Activated CD4-positive, alpha-beta T cell treated with anti-CD3 and anti-CD28 coated beads for 48 hours (primary cell): Measurements from ENCODE around the gene LY86.

ENCODE experiments used
- DNase-seq: peaks from one replicate; pipeline ENCODE4 v3.0.0-alpha.2; 2020

Gene LY86

DNA sequence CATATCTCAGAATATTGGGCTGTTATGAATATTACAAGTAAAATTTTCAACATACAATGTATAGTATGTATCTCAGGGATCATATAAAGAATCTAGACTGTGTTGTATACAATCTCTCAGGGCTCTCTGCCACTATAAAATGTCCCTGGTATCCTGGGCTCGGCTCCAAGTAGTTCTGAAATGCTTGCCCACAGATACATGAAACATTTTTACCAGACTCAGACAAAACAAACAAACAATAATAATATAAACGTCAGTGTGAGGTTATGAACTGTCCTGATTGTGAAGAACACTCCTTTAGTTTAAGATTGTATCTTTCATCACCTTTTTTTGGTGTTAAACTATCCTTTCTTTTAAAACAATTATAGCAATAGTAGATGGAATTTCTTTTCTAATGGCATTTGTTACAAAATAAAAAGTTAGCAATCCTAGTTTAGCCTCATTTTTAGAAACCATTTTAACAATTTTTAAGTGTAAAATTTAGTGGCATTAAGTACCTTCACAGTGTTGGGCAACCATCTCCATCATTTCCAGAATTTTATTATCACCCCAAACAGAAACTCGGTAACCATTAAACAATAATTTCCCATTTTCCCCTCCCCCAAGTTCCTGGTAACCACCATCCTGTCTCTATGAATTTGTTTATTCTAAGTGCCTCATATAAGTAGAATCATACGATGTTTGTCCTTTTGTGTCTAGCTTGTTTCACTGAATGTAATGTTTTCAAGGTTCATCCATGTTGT lies 17.4 kb upstream of the LY86 start:
- DNase-seq: no peak

DNA sequence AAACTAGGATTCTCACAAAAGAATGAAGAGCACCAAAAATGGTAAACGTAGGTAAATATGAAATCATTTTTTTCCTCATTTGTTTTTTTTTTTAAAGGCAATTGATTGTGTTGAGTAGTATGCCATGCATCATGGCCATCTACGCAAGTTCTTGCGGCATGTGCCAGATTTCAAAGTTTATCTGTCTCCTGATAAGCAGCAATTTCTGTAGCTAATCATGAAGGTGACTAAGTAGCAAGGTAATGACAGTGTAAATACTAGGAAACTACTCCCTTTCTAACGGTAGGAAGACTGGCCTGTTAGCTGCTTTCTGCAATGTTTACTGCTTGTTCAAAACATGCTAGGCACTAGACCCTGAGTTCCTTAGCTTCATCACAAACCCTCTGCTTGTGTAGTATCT lies 13.4 kb upstream of the LY86 start:
- DNase-seq: no peak

DNA sequence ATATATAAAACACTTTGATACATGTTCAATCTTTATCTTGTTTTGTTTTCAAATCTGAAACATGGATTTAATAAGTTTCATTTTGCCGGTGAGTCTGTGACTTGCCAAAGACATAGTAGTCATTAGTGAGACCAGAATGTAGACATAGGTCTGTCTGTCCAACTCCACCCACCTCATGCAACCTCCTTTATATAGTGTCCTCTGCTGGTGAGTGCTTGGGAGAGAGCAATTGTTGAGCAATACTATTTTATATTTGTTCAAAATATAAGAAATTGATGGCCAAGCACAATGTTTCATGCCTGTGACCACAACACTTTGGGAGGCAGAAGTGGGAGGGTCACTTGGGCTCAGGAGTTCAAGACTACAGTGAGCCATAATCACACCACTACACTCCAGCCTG lies 10.8 kb upstream of the LY86 start:
- no peak for DNase-seq

DNA sequence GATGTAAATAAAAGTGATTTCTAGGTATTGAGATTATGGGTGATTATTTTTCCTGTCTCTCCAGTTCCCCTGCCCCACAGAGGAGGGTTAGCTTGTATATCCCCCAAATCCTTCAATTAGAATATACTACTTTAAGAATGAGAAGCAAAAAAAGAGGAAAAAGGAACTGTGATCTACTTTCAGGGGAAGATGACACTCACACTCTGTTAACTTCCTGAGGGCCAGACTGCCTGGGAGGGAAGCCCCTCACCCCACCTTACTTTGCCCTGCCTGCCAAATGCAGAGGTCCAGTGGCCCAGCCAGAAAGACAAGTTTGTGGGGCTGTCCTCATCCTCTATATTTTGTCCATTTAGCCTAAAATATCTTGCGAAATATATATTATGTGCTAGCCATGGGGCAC lies 9.2 kb upstream of the LY86 start:
- DNase-seq: no peak

DNA sequence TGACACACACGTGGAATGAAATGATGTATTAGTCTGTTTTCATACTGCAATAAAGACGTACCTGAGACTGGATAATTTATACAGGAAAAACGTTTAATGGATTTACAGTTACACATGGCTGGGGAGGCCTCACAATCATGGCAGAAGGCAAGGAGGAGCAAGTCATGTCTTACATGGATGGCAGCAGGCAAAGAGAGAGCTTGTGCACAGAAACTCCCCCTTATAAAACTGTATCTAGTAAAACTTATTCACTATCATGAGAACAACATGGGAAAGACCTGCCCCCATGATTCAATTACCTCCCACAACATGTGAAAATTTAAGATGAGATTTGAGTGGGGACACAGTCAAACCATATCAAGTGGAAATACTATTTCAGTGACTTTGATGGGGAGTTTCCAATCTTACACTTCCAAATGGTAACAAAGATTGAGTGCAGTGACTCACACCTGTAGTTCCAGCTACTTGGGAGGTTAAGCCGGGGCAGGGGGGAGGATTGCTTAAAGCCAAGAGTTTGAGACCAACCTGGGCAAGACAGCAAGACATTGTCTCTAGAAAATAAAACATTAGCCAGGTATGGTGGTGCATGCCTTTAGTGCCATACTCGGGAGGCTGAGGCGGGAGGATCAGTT lies 8.2 kb upstream of the LY86 start:
- DNase-seq: no peak

DNA sequence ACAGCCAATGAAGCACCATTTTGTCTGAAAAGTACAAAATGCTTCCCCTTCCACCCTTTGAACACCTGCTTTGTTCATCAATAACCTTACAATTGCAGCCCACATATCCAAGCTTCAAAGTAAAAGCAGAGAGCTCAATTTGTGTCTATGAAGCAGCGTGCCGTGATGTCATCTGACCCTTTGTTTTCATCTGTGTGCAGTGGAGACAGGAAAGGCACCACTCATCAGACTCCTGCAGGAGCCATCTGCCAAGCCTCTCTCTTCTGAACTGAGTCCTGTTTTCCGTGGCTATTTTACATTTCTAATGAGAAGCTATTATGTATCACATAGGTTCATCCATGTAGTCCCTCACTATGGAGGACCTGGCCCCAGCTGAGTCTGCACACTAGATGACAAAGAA lies 7.5 kb upstream of the LY86 start:
- no peak for DNase-seq

DNA sequence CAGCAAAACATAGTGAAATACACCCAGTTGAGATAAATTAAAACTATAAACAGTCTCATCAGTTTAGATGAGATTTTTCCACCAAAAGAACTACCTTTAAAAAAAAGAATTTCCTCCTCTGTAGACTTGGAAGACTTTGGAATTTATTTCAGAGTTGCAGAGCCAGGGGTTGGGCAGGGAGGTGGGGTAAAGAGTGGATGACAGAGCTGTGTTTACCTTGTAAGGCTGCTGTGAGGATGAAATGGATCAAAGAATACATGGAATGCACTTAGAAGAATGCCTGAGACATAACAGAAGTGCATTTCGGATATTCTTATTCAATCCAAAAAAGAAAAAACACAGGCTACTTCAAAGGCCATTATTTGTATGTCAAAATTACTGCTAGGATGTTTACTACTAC lies 6.4 kb upstream of the LY86 start:
- no peak for DNase-seq

DNA sequence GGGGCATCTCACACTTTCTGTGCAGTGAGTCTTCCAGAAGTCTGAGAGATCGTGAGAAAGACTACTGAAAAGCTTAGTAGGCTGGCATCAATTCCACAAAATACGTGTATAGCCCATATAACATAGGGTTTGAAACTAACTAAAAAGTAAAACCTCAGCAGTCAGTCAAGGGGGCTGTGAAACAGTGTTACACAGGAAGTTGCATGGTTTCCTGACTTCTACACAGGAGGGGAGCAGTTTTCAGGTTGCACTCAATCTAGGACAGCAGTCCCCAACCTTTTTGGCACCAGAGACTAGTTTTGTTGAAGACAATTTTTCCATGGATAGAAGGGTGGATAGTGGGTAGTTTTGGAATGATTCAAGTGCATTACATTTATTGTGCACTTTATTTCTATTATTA lies 4.7 kb upstream of the LY86 start:
- peak; percentile 54 for DNase-seq

DNA sequence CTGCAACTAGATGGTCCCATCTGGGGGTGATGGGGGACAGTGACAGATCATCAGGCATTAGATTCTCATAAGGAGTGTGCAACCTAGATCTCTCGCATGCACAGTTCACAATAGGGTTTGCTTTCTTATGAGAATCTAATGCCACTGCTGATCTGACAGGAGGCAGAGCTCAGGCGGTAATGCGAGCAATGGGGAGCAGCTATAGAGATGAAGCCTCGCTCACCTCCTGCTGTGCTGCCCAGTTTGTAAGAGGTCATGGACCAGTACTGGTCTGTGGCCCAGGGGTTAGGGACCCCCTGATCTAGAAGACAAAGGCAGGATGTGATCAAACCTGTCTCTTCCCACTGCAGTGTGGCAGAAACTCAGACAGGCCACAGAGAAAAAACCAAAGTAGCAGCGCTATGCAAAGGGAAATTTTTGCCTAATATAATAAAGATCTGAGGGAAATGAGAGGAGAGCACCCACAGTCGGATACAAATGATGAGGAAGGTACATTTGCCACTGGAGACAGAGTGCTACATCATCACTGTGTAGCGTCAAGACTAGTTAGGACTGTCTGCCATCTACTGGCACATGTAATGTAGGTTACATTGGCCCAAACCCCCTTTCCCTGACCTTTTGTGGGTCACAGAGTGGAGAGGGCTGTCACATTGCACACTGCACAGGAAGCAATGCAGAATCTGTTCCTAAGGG lies 4.1 kb upstream of the LY86 start:
- no peak for DNase-seq

DNA sequence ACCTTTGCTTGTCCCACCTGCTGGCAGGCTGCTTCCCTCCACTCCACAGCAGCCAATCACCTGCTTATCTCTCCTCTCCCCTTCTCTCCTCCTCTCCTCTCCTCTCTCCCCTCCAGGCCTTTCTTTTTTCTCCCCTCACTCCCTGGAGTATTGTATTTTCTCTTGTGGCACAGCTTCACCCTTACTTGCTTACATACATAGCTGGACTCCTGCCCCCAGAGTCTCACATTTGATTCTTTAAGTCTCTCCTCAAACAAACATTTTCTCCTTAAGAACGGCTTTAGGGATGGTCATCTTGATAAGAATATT lies 3.6 kb upstream of the LY86 start:
- no peak for DNase-seq

DNA sequence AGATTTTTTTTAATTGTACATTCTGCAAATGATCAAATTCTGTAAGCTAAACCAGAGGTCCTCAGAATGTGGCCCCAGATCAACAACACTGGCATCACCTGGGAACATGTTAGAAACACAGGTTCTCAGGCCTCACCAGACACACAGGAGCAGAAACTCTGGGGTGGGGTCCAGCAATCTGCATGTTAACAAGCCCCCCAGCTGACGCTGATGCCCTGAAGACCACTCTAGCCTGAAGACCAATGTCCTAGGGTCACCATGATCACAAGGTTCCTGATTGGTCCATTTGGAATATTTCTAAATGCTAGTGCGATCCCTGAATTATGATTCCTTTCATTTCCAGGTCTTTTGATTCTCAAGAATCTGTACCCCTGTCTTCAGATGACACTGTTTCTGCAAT lies 2.4 kb upstream of the LY86 start:
- no peak for DNase-seq

DNA sequence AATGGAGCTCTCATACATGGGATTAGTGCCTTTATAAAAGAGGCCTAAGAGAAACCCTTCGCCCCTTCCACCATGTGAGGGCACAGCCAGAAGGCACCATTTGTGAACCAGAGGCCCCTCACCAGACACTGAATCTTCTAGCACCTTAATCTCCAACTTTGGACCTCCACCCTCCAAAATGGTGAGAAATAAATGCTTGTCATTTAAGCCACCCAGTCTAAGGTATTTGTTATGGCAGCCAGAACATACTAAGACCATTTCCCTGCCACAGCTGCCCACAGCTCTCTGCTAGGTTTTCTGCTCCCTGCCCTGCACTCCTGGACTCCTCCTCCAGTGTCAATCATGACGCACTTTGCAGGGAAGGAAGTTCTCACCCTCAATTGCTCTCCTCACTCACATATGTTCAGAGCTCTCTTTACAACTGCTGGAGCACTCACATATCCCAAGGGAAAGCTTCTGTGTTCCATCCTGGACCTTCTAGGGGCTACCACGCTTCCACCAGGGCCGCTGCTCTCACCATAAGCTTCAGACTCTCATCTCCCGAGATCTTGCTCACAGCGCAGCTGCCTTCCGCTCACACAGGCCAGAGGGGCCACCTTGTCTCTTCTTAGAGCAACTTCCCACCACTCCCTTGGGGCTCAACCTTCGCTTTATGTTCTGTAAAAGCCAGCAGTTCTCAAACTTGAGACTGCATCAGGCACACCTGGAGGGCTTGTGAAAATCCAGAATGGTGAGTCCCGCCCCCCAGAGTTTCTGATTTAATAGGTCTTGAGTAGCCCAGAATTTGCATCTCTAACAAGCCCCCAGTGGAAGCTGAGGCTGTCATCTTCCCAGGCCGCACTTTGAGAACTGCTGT lies 1.6 kb upstream of the LY86 start:
- no peak for DNase-seq

DNA sequence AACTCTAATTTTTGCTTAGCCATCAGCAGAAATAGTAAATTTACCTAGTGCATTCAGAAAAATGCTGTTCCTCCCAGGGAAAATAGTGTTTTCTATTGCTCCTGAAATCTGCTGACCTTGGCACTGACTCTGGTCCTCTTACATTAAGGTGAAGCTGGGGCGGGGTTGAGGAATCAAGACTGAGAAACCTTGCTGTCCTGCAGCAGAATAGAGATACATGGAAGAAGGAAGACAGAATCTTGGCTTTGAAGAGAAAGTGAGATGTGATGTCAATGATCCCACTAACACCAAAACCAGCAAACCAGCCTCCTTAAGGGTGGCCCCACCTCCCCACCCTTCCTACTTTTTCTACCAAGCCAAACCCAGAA lies 840 bp upstream of the LY86 start:
- DNase-seq: no peak

DNA sequence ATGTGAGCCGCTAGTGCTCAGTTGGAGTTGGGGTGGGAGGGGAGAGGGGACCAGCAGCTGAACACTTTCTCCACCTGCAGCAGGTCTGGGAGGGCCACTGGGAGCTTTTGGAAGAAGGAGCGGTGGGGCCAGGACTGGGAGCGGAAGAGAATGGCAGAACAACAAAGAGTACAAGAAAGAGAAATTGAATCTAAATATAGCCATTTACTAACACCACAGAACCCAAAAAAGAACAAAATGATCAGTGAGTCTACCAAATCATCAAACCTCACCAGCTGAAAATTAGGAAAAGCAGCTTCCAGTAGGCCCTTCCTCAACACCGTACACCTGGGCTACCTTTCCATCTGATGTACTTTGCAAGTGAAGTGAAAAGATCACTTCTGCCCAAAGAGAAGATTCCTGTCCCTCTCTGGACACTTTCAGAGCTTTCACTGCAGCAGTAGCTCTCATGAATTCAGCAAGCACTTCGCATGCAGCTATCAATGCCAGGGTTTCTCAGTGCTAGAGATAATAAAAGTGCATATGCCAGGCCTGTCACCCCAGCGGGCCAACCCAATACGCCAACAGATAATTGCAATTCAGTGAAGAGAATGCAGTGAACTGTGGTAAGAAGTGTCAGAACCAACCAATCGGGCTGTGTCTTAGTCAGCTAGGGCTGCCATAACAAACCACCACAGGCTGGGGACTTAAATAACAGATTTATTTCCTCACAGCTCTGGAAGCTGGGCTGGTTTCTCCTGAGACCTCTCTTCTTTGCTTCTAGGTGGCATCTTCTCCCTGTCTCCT lies 597 bp downstream of the LY86 start:
- DNase-seq: no peak

DNA sequence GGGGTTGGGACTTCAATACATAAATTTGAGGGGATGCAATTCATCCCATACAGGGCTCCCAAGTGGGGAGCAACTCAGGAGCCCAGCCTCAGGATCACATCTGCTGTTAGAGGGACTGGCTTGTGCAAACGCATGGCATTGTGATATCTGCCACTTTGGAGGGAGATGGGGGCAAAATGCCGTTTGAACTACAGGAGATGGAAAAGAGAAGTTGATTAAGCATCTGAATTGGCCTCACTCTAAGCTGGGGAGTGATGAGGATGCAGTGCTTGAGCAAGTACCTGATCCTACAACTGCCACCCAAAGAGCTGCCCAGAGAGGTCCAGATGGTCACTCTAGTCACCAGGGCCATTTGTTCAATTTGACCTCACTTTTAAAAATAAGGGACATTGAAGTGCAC lies 2.0 kb downstream of the LY86 start:
- no peak for DNase-seq

DNA sequence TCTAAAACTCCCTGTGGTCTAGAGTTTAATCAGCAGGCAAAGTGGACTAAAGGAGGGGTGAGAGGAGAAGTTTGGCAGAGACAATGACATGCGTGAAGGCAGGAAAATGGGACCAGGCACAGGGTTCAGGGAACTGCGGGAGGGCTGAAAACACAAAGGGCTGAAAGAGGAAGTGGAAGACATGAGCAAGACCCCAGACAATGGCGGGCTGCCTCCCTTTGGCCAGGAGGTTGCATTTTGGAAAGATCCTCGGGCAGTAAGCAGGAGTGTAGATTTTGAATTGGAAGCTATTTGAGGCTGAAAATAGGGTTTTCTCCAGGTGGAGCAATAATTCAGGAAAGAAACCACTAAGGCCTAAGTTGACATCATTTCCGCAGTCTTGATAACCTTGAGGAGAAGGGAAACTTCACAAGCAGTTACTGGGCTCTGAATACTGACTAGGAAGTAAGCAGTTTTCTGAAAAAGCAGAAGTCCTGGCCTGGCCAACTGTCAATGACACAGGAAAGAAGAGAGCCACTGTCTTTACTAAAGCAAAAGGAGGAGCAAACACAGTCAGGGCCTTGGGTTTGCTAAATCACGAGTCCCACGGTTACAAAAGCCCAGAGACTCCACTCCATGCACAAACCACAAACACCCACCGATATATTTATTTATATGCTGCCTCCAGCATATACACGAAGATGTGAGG lies 3.4 kb downstream of the LY86 start:
- DNase-seq: no peak

DNA sequence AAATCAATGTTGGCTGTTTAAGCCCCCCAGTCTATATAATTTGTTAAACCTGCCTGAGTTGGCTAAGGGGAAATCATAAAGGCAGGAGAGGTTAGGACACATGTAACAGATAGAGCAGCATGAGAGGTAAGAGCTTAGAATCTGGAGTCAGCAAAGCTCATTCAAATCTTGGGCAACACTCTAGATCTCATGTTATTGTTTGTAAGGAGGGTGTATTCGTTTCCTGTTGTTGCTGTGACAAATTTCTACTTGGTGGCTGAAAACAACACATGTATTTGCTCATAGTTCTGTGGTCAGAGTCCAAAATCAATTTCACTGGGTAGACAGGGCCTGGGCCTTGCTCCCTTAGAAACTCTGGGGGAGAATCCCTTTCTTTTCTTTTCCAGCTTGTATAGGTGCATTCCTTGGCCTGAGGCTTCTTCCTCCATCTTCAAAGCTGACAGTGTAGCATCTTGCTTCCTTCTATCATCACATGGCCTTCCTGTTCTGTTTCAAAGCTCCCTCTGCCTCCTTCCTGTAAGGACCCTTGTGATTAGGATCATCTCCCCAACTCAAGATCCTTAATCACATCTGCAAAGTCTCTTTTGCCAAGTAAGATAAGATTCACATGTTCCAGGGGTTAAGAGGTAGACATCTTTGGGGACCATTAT lies 4.4 kb downstream of the LY86 start:
- no peak for DNase-seq

DNA sequence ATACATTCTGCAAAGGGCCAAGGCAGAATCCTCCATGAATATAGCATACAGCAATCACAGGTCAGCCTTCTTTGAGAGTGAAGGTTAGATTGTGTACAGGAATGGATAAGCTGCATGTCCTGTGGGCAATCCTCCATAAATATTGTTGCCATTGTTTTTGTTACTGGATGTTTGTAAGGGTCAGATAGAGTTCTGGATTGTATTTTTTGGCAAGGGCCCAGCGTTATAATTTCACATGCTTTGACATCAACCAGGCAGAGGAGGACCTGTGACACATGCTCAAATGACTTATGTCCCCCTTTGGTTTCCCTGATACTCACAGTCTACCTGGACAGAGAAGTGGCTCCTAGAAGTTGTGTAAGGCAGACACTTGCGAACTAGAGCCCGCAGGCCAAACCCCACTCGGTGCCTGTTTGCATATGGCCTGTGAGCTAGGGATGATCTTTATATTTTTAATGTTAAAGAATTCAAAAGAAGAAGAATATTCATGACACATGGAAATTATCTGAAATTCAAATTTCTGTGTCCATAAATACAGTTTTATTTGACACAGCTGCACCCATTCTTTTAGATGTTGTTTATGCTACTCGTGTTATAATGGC lies 5.4 kb downstream of the LY86 start:
- DNase-seq: no peak

DNA sequence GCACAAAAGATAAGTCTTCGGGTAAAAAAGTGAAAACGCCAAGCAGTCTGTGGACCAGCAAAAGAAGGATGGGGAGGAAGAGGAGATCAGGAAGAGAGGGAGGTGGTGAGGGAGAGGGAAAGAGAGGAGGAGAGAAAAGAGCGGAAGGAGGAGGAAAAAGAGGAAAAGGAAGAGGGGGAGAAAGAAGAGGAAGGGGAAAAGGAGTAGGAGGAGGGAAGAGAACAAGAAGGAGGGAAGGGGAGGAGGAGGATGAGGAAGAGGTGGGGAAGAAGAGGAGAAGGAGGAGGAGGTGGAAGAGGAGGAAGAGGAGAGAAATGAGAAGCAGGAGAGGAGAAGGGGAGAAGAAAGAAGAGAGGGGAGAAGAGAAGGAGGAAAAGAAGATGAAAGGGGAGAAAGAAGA lies 6.5 kb downstream of the LY86 start:
- DNase-seq: no peak

DNA sequence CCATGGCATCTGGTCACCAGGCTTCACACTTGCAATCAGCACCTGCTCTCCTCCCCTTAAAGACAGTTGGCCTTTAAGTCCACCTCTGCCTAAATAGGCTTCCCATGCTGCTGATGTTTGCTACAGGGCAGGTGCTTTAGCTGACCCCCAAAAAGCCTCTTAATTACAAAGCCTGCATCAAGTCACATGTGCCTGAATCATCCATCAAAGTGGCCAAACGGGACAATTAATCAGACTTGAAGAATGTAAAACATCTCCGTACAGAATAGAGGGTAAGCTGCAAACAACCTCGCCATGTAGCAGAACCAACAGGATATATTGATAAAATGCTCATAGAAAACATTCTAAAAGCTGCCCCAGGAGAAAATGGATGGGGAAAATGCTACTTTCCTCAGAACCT lies 7.4 kb downstream of the LY86 start:
- DNase-seq: no peak
